Panc1 (cell line): ENCODE measurements around the gene CYP2A6. TPM values are rescaled to one million over a fixed set of nuclear protein-coding genes. Genes with fewer than 3 reads are reported as not detected.

ENCODE experiments used
- ATAC-seq: fragments of 200-7000 bp; cut with Tn5 transposase; 2 replicates; pipeline ENCODE4 v1.9.1; 2020; ENCODE audit warnings: mild to moderate bottlenecking, moderate library complexity
- BruUV-seq: library from RNA; stranded (reverse); fragments of 400-500 nt; replicated peaks from 2 replicates; lab custom pipeline; 2021; lab: Mats Ljungman, UMichigan
- CTCF ChIA-PET: fragments of 300-600 bp; sonication (Branson Sonifier 250); formaldehyde crosslinking; loops from one replicate; lab custom pipeline; 2022; ENCODE audit warnings: antibody characterized with exemption; lab: Charles Lee
- POLR2A ChIA-PET: fragments of 300-600 bp; sonication (Branson Sonifier 250); formaldehyde crosslinking; loops from one replicate; lab custom pipeline; 2022; ENCODE audit warnings: antibody characterized with exemption; lab: Charles Lee
- DNase-seq: peaks from one replicate; pipeline ENCODE4 v3.0.0-alpha.2; 2010; ENCODE audit warnings: low read depth, low spot score
- H3K27ac ChIP-seq: 2 replicates; pipeline ENCODE4 v1.5.1; 2011; ENCODE audit warnings: mild to moderate bottlenecking, low read length, inconsistent platforms
- H3K27me3 ChIP-seq: fragments of 200-500 bp; sonication (Bioruptor generic); 2 replicates; pipeline ENCODE4 v1.6.0; 2014; ENCODE audit warnings: low read length, inconsistent platforms; ENCODE audit not compliant: control insufficient read depth, insufficient read depth
- H3K36me3 ChIP-seq: fragments of 200-500 bp; sonication (Bioruptor generic); 2 replicates; pipeline ENCODE4 v1.5.1; 2014; ENCODE audit warnings: inconsistent platforms, mild to moderate bottlenecking, low read length, moderate library complexity; ENCODE audit not compliant: control insufficient read depth, insufficient read depth
- H3K4me1 ChIP-seq: 2 replicates; pipeline ENCODE4 v1.5.1; 2011; ENCODE audit warnings: inconsistent platforms, mild to moderate bottlenecking, low read length, moderate library complexity; ENCODE audit not compliant: control insufficient read depth, insufficient read depth
- H3K4me3 ChIP-seq, 2 experiments: 2 replicates each; pipeline ENCODE4 v1.5.1; 2011 to 2012; ENCODE audit warnings: low read depth in 2 of 2, low read length in 2 of 2, mild to moderate bottlenecking in 2 of 2, inconsistent platforms in 1 of 2, moderate library complexity in 1 of 2
- H3K9me3 ChIP-seq: fragments of 200-500 bp; sonication (Bioruptor generic); 2 replicates; pipeline ENCODE4 v1.5.1; 2014; ENCODE audit warnings: low read depth, mild to moderate bottlenecking, inconsistent platforms, low read length, moderate library complexity; ENCODE audit not compliant: control insufficient read depth, insufficient read depth
- POLR2AphosphoS5 ChIP-seq: IDR thresholded peaks from 2 replicates; pipeline ENCODE4 v1.6.1; 2012; ENCODE audit warnings: mild to moderate bottlenecking, low read depth, low read length, moderate library complexity
- SIN3A ChIP-seq: IDR thresholded peaks from 2 replicates; pipeline ENCODE4 v1.6.1; 2012; ENCODE audit warnings: low read depth, mild to moderate bottlenecking, low read length, moderate library complexity, borderline replicate concordance; ENCODE audit not compliant: insufficient read depth
- TCF7L2 ChIP-seq: IDR thresholded peaks from 2 replicates; pipeline ENCODE4 v1.6.1; 2011; ENCODE audit warnings: mild to moderate bottlenecking, low read depth, low read length, inconsistent platforms
- in situ Hi-C: cut with HindIII; loops from 2 replicates; pipeline ENCODE4 v1.10.0; 2016; ENCODE audit warnings: low sequenced_read_pairs, low pct_unique_long_range_greater_than_20kb
- intact Hi-C: fragments of 100-400 bp; cut with micrococcal nuclease; formaldehyde crosslinking; loops from one replicate; pipeline ENCODE4 v1.10.0; 2022; ENCODE audit not compliant: unreplicated experiment
- total RNA-seq: library from RNA; stranded (reverse); gene quantifications from one replicate; pipeline ENCODE4 v1.2.1, GENCODE V29; 2021; ENCODE audit not compliant: unreplicated experiment
- TF ChIP-seq, protein P1 (sequence below): fragments of 450-650 bp; IDR thresholded peaks from 2 replicates; pipeline ENCODE4 v1.5.1; 2017; ENCODE audit warnings: mild to moderate bottlenecking
- TF ChIP-seq, protein P2 (sequence below), 2 experiments: IDR thresholded peaks; 2 replicates each; pipeline ENCODE4 v1.6.1; 2011 to 2012; ENCODE audit warnings: low read depth in 2 of 2, control low read depth in 1 of 2, low read length in 1 of 2, mild to moderate bottlenecking in 1 of 2, moderate library complexity in 1 of 2; ENCODE audit not compliant: insufficient read depth in 1 of 2

The CYP2A6 gene
- total RNA-seq, 1 experiment from 2014 or later, result 0.41 TPM

DNA sequence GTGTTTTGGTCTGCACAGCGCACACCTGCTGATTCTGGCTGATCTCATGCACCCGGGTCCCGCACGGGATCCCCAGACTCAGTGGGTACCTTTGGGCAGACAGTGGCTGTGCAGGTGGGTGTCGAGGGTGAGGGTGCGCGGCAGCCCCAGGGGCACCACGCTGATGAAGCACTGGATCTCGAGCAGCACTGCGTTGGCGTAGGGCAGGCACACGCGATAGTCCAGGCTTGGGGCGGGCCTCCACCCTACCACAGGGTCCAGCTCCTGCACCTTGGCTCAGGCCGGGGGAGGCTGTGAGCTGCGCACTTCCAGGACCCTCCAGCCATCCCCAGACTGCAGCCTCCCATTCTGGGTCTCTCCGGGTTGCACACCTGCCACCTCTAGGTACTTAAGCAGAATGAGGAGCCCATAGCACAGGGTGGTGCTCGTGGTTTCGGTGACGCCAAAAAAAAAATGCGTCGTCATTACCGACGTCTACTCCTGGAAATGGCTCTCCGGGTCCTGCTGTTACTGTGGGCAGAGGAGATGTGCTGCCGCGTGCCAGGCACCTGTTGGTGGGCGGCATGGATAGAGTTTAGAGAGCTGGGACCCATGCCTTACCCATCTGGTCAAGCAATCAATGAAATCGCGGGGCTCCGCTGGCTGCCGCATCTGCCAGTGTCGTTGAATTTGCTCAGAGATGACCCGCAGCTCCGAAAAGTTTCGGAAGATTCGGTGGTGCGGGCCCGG, 40.7 kb downstream of the CYP2A6 start:
- no peaks in the 10 kb centered on the region for H3K36me3 ChIP-seq
- intact Hi-C loops, result loop anchor here (10.0 kb wide), 1 partner anchor 145 kb away; no protein-coding TSS in a partner anchor
- no peak for DNase-seq
- CTCF ChIA-PET, result no interaction called here
- TF ChIP-seq TCF7L2, result no peak
- TF ChIP-seq, protein P1, sequence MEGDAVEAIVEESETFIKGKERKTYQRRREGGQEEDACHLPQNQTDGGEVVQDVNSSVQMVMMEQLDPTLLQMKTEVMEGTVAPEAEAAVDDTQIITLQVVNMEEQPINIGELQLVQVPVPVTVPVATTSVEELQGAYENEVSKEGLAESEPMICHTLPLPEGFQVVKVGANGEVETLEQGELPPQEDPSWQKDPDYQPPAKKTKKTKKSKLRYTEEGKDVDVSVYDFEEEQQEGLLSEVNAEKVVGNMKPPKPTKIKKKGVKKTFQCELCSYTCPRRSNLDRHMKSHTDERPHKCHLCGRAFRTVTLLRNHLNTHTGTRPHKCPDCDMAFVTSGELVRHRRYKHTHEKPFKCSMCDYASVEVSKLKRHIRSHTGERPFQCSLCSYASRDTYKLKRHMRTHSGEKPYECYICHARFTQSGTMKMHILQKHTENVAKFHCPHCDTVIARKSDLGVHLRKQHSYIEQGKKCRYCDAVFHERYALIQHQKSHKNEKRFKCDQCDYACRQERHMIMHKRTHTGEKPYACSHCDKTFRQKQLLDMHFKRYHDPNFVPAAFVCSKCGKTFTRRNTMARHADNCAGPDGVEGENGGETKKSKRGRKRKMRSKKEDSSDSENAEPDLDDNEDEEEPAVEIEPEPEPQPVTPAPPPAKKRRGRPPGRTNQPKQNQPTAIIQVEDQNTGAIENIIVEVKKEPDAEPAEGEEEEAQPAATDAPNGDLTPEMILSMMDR, result no peak
- no peak; the same call in none of the 2 replicates for TF ChIP-seq POLR2AphosphoS5
- TF ChIP-seq, protein P2, sequence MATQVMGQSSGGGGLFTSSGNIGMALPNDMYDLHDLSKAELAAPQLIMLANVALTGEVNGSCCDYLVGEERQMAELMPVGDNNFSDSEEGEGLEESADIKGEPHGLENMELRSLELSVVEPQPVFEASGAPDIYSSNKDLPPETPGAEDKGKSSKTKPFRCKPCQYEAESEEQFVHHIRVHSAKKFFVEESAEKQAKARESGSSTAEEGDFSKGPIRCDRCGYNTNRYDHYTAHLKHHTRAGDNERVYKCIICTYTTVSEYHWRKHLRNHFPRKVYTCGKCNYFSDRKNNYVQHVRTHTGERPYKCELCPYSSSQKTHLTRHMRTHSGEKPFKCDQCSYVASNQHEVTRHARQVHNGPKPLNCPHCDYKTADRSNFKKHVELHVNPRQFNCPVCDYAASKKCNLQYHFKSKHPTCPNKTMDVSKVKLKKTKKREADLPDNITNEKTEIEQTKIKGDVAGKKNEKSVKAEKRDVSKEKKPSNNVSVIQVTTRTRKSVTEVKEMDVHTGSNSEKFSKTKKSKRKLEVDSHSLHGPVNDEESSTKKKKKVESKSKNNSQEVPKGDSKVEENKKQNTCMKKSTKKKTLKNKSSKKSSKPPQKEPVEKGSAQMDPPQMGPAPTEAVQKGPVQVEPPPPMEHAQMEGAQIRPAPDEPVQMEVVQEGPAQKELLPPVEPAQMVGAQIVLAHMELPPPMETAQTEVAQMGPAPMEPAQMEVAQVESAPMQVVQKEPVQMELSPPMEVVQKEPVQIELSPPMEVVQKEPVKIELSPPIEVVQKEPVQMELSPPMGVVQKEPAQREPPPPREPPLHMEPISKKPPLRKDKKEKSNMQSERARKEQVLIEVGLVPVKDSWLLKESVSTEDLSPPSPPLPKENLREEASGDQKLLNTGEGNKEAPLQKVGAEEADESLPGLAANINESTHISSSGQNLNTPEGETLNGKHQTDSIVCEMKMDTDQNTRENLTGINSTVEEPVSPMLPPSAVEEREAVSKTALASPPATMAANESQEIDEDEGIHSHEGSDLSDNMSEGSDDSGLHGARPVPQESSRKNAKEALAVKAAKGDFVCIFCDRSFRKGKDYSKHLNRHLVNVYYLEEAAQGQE (IDR thresholded peaks at IDR 0.05; ENCODE audit: insufficient read depth in 1 of 2, low read depth in 2 of 2, low read length in 1 of 2), result no peak
- TF ChIP-seq SIN3A, result no peak
- in situ Hi-C loops, result no loop called here
- no peaks in the 10 kb centered on the region for H3K9me3 ChIP-seq
- BruUV-seq, result no TSS peak
- POLR2A ChIA-PET, result no interaction called here
- ATAC-seq, result no peak
- peaks cover 26% of the 10 kb centered on the region for H3K4me1 ChIP-seq
- peak overlapping the region; percentile 69 for H3K27ac ChIP-seq
- H3K27me3 ChIP-seq, result no peaks in the 10 kb centered on the region
- H3K4me3 ChIP-seq, result no peak overlapping the region; a peak in 1 of 4 replicates

- H3K27me3 ChIP-seq, result no peaks in the 10 kb centered on the region
- ChIA-PET POLR2A (no interaction called here), CTCF (interaction anchor here (0.6 kb wide), 1 partner anchor 55 kb away, joined by 6 read pairs; no protein-coding TSS in a partner anchor)
- in situ Hi-C loops, result no loop called here
- H3K27ac ChIP-seq, result no peak overlapping the region
- no peaks in the 10 kb centered on the region for H3K36me3 ChIP-seq
- H3K9me3 ChIP-seq, result no peaks in the 10 kb centered on the region
- TF ChIP-seq SIN3A, result no peak
- TF ChIP-seq TCF7L2, result no peak
- TF ChIP-seq, protein P1, result no peak
- TF ChIP-seq, protein P2 (IDR thresholded peaks at IDR 0.05; ENCODE audit: insufficient read depth in 1 of 2, low read depth in 2 of 2, low read length in 1 of 2), result no peak
- TF ChIP-seq POLR2AphosphoS5, result peak; percentile 9; the same call in 1 of the 2 replicates
- DNase-seq (no peak), ATAC-seq (no peak)
- no peak overlapping the region for H3K4me3 ChIP-seq
- H3K4me1 ChIP-seq, result peaks cover 34% of the 10 kb centered on the region
- intact Hi-C loops, result loop anchor here (10.0 kb wide), 1 partner anchor 144 kb away; no protein-coding TSS in a partner anchor
- no TSS peak for BruUV-seq
Measured at GRCh38 chr19:40808497-40808896, 41.8 kb downstream of the CYP2A6 start.
